GM19324 (cell line): Measurements from ENCODE around the gene NEUROG3.
"Not testable (repeated sequence)": the region's sequence is repeated elsewhere in the genome, so short reads cannot be mapped to it uniquely, and the experiment has no call there.

Experiments
- ATAC-seq: cut with Tn5 transposase; IDR thresholded peaks from one replicate; pipeline ENCODE4 v1.9.1; 2021; ENCODE audit warnings: mild to moderate bottlenecking, moderate library complexity; ENCODE audit not compliant: unreplicated experiment, low FRiP score

The NEUROG3 gene

DNA sequence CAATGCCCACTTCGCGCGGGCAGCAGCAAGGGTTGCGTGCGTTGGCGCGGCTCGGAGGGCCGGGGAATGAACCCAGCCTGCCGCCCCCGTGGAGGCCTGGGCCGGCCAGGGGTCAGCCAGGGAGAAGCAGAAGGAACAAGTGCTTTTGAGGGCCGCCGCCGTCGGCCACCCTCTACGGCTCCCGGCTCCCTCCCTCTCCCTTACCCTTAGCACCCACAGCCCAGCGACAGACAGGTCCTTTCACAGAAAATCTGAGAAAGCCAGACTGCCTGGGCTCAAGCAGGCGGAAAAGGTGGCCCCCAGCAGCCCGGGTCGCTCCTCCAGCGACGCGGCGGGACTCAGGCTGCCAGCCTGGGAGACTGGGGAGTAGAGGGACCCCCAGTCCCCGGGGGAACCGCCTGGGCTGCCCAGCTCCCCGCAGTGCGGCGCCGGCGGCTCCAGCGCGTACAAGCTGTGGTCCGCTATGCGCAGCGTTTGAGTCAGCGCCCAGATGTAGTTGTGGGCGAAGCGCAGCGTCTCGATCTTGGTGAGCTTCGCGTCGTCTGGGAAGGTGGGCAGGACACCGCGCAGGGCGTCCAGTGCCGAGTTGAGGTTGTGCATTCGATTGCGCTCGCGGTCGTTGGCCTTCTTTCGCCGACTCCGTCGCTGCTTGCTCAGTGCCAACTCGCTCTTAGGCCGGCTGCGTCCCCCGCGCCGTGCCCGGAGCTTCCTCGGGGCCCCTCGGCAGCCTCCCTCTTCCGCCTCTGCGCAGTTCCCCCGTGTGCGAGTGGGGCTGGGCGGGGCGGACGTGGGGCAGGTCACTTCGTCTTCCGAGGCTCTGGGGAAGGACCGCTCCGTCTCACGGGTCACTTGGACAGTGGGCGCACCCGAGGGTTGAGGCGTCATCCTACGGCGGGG is 815 bp downstream of the NEUROG3 start:
- no peak for ATAC-seq

DNA sequence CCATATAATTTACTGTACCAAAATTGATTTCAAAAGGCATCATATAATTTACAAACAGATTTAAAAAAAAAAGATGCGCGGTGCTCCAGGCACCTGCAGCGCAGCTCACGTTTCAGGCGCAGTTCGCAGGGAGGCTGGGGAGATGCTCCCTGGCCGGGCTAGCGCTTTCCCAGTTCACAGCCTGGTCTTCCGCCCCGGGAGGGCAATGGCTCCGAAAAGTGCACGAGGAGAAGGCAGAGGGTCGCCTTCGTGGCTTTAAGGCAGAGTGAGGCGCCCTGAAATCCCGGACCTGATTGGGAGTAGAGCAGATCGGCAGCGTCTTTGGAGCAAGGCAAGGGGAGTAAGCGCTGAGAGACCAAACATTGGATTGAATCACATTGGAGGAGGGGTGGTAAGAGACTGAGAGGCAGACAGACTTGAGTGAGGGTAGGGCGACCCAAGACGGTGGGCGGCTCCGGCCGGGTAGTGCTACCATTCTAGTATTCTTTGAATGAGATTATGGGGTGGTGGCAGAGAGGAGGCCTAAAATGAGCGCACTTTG is 1.5 kb downstream of the NEUROG3 start:
- ATAC-seq: no peak

DNA sequence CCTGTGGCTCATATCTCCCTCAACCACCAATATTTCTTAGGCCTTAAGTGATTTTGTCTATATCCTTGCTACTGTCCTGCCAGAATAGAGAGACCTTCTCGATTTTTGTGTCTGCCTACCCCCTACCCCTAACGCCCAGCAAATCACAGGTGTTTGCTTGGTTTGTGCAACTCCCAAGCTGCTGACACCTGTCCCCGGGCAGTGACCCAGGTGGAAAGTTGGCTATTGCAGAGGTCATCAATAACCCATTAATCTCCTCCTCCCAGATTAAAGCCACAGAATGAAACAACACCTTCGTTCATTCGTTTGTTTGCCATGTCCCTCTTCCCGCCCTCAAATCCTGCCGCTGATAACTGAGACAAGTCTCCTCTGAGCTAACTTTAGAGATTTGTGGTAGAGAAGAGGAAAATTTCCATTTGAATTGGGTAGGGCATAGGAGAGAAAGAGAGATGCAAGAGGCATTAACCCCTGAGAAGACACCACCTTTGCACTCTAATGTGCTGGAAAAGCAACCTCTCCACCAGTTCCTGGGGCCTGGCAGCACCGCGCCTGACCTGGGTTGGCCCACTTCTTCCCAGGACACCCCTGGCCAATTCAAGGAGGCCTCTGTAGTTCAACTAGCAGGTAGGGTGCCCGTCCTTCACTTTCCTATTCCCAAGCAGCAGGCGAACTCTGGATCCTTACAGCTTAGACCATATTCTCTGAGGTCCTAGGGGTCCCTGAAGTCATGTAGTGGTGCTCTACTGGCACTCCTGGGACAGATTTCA is 3.0 kb downstream of the NEUROG3 start:
- no peak for ATAC-seq

DNA sequence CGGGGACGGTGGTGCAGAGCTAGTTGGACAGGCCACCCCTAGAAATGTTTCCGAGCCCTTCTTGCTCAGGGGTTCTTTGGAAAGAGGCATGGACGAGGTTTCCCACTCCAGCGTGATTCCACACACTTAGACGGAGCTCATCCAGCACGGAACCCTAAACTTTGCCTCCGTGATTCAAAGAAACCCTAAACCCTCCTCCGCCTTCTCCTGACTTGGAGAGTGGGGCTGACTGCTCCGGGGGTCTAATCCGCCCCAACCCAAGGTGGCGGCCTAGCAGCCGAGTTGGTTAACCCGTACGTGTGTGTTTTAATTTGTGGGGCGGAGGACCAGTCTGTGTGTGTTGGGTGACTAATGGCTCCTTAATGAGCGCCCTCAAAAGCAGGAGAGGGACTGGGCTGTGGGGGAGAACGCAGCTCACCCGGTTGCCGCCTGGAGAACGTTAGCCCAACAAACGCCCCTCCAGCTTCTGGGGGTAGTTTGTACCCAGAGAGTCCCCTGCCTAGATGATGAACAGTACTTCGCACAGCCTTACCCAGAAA is 3.8 kb downstream of the NEUROG3 start:
- ATAC-seq: no peak

DNA sequence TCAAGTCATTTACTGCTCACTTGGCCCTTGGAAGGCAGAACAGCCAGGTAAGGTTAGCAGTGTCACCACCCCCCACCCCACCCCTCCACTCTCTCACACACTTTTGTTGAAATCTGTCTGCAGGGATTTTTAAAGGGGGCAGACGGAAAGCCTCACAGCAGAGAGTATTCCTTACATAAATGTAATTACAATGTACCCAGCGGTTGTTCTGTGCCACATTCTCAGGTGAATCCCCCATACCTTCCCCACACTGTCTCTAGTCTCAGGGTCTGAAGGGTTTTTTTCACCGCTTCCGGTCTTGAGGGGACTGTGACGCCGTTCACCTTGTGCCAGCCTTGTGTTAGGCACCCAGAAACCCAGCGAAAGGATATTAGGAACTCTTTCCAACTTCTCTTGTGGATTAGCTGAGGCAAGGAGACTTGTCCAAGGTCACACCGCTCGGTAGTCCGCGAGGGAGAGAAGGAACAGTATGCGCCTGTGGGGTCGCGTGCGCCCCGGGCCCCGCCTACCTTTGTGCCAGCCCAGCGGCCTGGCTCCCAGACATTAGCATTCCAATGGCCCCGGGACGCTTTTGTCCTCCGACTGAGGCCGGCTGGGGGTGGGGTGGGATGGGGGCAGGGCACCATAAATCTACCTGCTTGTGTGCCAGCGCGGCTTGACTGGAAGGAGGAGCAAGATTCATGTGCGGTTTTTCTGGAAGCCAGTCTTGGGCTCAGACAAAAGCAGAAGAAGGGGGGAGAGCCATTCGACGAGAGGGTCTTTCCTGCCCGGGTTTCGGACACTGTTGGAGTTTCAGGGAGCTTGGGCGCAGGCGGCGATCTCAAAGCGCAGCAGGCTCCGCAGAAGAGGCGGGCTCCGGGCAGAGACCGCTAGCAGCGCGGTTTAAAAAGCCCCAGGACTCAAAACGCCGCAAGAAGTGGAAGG is 4.5 kb downstream of the NEUROG3 start:
- ATAC-seq: no peak

DNA sequence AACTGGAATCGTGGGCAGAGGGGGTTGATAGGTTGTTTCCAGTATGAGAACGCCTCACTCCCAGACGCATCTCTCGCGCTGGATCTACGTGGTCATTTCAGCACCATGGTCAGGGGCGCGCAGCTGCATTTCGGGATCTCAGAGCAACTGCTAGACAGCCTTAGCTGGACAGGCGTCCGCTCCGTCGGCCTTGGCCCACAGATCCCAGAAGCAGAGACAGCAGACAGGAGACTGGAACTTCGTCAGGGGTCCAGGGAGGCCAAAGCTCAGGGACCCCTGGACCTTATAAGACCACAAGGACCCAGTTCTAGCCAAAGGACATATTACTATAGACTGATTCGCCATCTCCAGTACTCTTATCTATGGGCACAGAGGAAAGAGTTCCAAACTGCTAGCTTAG is 5.3 kb downstream of the NEUROG3 start:
- ATAC-seq: no peak

DNA sequence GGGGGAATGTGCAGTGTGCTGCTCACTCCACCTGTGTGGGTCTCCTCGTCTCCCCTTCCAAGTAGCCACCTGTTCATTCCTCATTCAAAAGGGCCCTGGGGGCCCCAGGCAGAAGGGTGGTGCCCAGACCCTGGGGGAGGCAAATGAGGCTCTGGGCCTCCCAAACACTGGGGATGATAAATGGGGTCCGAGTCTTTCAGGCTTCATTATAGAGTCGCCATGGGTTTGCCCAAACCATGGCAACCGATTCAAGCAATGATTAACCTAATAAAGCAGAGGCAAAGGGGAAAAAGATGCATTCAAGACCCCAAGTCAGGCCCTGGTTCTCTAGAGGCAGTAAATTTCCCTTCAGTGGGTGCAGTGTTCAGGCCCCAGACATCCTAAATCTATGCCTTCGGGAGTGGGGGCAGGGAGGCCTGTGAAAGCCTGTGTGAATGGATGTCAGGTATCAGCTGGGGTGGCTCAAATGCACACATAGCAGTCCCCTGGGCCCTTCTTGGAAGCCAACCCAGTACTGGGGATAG is 10.4 kb downstream of the NEUROG3 start:
- ATAC-seq: no peak

DNA sequence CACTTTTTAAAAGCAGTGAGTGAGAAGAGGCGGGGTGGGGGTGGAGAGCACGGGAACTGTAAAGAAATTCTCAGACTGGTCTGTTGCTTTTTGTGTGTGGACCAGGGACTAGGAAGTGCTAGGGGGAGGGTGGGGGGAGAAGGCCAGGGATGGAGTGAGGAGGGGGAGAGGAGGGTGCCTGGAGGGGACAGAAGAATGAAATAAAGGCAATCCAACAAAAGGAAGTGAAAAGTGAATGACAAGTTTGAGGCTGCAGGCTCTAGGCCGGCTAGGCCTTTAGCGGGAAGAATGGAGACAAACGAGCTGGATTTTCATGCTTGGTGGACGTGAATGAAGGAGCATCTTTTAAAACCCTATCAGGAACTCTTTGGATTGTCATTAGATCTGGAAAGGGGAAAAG is 13.7 kb downstream of the NEUROG3 start:
- no peak for ATAC-seq

DNA sequence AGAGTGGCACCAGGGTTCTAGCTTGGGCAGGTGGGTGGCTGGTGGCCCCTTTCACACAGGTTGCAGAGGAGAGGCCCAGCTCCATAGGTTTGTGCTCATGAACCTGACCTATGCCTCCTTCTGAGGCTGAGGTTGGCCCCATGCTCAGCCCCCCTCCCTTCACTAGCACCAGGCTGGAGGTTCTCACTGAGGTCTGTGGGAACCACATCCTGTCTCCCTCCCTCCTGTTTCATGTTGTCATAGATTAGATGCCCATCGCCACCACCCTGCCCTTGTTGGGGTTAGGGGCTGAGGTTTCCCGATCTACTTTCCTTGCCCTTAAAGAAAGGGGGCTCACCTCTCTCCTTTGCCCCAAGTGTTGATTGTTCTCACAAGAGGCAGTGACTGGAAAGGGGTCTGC is 14.7 kb downstream of the NEUROG3 start:
- no peak for ATAC-seq

DNA sequence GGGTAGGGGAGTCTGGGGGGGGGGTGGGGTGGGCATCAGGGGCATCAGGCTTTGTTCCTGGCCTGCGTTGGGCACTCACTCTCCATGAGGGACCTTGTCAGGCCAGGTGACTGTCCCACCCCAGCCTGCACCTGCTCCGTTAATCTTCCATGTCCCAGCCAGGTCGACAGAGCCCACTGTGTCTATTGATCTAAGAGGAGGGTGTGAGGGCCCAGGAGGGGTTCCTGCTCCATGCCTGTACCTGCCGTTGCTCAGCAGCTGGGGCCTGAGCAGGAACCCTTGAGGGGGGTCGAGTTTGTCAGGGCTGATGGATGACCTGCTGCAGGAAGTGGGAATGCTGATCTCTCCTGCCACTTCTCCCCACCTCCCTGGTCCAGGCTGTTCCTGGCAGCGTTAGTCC is 18.6 kb downstream of the NEUROG3 start:
- no peak for ATAC-seq

DNA sequence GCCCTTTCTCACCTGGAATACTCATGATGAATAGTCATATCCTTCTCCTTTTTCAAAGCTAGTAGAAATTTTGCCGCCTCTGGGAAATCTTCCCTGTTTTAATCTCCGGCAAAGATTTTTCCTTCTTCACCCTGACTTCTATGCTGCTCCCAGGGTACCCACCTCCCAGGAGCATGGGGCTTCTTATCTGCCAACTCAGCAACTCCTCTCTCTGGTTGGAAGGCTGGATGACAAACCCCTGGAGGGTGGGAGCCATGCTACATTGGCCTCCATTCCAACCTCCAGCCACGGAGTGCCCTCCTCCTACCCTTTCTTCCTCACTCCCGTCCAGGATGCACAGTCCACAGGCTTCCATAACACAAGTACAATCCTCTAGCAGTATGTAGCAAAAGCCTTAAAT is 19.9 kb downstream of the NEUROG3 start:
- ATAC-seq: no peak

DNA sequence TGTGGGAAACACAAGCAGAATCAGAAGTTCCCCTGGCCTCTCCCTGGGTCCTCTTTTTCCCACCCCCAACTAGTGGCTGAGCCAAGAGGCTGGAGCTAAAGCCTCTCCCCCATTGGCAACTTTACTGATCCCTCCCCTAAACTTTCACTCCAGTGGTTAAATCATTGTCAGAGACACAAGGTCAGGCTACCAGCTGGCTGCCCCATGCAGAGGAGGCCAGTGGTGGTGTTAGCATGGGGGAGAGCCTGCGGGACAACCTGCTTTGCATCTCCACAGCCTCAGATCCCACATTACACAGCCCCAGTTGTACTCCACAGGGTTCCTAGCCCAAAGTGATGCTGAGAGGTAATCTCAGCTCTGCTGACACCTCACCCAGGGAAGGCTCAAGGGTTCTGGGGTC is 21.0 kb downstream of the NEUROG3 start:
- no peak for ATAC-seq

DNA sequence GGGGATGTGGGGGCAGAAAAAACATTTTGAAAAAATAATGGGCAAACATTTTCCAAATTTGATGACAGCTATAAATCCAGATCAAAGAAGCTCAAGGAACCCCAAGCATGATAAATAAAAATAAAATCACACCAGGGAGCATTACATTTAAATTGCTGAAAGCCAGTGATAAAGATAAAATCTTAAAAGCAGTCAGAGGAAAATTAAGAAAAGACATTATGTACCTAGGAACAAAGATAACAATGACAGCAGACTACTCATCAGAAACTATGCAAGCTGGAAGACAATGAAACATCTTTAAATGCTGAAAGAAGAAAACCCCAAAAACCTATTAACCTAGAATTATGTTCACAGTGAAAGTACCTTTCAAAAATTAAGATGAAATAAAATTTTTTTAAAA is 23.3 kb downstream of the NEUROG3 start:
- ATAC-seq: no peak

DNA sequence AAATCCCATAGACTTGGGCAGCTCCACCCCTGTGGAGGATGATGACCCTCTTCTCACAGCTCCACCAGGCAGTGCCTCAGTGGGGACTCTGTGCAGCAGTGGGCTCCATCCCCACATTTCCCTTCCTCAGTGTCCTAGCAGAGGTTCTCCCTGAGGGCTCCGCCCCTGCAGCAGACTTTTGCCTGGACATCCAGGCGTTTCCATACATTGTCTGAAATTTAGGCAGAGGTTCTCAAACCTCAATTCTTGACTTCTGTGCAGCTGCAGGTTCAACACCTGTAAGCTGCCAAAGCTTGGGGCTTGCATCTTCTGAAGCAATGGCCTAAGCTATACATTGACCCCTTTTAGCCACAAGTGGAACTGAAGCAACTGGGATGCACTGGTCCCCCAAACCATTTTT is 31.8 kb downstream of the NEUROG3 start:
- no peak for ATAC-seq

DNA sequence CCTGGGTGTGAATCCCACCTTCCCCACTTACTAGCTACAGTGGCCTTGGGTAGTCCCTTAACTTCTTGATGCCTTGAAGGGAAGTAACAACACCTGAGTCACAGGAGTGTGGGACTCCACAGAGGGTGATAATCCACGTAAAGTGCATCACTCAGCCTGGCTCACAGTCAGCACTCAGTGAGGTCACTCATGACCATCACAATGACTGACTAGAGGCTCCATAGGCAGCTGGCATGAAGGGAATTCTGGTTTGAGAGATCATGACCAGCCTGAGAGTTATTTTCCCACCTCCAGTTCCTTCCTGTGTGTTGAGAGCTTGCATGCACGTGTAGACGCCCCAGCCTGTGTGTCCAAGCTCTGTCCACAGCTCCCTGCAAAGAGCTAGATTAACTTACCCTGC is 34.8 kb downstream of the NEUROG3 start:
- ATAC-seq: no peak

DNA sequence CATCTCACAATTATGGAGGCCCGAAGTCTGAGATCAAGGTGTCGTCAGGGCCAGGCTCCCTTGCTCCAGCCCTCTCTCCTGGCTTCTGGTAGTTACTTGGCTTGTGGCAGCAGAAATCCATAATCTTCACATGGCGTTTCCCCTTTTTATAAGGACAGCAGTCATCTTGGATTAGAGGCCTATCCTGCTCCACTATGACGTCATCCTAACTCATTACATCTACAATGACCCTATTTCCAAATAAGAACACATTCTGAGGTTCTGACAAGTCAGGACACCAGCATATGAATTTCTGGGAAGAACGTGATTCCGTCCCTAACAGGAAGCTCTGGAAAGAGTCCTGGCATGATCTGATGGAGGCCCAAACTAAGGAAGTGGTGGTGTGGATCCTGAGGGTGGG is 35.8 kb downstream of the NEUROG3 start:
- ATAC-seq: no peak

DNA sequence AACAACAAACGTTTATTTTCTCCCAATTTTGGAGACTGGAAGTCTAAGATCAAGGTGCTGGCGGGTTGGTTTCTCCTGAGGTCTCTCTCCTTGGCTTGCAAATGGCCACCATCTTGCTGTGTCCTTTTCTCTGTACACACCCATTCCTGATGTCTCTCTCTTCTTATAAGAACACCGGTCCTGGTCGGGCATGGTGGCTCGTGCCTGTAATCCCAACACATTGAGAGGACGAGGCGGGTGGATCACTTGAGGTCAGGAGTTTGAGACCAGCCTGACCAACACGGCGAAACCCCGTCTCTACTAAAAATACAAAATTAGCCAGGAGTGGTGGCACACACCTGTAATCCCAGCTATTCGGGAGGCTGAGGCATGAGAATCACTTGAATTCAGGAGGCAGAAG is 36.7 kb downstream of the NEUROG3 start:
- ATAC-seq: not testable (repeated sequence)

DNA sequence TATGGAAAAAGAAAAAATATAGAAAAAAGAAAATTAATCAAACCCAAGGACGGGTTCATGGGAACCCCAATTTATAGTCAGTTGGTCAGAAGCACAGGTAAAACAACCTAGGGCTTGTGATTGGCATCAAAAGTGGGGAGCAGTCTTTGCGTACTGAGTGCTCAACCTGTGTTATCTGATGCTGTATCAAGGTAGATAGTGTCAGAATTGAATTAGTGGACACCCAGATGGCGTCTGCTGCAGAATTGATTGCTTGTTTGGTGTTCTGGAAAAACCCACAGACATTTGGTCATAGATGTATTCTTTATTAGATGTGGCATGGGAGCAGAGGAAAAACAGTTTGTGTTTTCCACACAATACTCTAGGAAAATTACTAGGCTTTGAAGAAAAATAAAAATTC is 39.6 kb downstream of the NEUROG3 start:
- ATAC-seq: no peak

DNA sequence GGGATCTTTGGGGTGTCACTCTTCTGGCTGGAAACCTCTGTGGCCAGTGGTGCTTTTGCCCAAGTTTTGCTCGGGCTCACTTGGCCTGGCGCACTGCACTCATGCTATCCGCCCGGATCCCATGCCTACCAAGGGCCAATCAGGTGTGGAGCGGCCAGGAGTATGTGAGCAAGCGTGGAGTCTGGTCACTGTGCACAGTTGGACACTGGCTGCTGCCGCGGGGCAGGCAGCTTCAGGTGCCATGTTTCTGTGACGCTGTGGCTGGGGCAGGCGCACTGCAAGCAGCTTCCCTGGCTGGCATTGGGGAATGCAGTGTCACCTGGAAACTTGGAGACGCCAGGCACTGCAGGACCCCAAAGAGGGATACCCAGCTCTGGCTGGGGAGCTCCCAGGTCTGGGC is 45.3 kb downstream of the NEUROG3 start:
- ATAC-seq: no peak
